Activated T-cell treated with anti-CD3 and anti-CD28 coated beads, Interleukin-2, amount 50 U/mL, for 48 hours (primary cell): ENCODE data around the gene ANKMY1.
"Not testable (repeated sequence)": the region's sequence is repeated elsewhere in the genome, so short reads cannot be mapped to it uniquely, and the experiment has no call there.

Experiments
- DNase-seq, 2 experiments: peaks; one replicate each; pipeline ENCODE4 v3.0.0-alpha.2; 2020

ANKMY1 gene

DNA sequence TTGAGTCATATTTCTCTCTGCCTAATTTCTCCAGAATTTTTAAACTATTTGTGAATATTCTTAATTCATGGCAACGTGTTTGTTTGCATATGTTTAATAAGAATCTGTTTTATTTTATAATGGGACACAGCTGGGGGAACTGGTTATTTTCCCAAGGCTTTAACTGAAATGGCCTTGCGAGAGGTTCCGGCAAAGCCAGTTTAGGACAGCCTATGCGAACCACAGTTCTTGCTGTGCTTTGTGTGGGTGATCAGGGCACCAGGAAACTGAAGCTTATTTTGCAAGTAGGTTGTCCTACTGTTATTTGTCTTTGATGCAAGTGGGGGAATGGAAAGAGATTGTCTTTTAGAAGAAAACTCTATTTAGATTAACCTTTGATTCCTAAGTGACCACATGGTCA is 6.5 kb downstream of the ANKMY1 start:
- no peak for DNase-seq

DNA sequence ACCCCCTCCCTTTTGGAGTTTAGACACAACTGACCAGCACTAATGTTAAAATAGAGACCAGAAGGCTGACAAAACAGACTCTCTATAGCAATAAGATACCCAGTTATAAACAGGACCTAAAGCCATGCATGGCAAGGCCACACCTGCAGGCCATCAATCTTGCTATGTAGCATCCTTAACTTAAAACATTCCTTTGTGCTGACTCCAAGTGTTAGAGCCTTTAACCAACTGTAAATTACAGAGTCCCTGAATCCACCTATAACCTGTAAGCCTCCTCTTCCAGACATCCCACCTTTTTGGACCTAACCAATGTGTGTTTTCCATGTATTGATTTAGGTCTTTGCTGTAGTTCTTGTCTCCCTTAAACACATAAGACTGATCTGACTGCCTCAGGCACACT is 17.9 kb downstream of the ANKMY1 start:
- no peak for DNase-seq

DNA sequence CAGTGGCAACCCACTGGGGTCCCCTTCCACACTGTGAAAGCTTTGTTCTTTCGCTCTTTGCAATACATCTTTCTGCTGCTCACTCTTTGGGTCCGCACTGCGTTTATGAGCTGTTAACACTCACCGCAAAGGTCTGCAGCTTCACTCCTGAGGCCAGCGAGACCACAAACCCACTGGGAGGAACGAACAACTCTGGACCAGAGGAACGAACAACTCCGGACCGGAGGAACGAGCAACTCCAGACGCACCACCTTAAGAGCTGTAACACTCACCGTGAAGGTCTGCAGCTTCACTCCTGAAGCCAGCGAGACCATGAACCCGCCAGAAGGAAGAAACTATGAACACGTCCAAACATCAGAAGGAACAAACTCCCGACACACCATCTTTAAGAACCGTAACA is 18.7 kb downstream of the ANKMY1 start:
- DNase-seq: not testable (repeated sequence)

DNA sequence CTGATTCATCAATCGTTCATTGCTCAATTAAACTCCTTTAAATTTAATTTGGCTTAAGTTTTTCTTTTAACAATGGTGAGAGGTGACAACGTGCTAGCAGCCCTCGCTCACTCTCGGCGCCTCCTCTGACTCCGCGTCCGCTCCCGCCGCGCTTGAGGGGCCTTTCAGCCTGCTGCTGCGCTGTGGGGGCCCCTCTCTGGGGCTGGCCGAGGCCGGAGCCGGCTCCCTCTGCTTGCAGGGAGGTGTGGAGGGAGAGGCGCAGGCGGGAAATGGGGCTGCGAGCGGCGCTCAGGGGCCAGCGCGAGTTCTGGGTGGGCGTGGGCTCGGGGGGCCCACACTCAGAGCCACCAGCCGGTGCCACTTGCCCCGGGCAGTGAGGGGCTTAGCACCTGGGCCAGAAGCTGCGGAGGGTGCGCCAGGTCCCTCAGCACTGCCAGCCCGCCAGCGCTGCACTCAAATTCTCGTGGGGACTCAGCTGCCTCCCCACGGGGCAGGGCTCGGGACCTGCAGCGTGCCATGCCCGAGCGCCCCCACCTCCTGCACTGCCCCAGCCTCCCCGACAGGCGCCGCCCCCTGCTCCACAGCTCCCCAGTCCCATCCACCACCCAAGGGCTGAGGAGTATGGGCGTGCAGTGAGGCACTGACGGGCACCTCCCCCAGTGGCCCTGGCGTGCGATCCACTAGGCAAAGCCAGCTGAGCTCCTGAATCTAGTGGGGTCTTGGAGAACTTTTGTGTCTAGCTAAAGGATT is 19.6 kb downstream of the ANKMY1 start:
- no peak for DNase-seq

DNA sequence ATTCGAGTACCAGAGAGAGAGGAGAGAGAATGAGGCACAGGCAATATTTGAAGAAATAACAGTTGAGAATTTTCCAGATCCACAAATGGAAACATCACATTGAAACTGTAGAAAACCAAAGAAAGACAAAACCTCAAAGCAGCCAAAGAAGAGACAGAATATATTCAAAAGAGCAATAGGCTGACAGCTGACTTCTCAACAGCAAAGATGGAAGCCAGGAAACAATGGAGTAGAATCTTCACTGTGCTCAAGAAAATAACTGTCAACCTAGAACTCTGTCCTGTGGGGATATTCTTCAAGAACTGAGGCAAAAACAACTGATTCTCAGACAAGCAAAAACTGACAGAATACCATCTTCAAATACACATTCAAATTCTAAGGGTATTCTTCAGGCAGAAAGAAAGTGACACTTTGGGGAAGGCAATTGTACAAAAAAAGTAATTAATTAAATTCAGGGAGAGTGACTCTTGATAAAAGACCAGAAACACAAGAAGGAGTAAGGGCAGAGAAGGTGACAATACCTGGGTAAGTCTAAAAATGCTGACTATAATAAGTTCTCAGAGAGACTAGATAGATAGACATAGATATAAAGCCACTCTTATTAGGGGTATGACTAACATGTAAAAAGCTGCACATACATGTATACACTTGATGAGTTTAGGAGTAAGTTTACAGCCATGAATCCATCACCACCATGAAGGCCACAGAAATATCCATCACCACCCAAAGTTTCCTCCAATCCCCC is 25.6 kb downstream of the ANKMY1 start:
- no peak for DNase-seq

DNA sequence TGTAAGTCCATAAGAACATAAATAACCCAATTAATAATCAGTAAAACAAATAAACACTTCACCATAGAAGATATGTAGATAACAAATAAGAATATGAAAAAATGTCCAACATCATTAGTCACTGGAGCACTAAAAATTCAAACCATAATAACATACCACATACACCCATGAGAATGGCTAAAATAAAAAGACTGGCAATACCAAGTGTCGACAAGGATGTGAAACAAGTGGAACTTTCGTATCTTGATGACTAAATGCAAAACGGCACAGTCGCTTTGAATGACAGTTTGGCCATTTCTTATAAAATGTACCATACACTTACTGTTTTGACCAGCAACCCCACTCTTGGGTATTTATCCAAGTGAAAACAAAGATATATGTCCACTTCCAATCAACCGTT is 26.8 kb downstream of the ANKMY1 start:
- no peak for DNase-seq

DNA sequence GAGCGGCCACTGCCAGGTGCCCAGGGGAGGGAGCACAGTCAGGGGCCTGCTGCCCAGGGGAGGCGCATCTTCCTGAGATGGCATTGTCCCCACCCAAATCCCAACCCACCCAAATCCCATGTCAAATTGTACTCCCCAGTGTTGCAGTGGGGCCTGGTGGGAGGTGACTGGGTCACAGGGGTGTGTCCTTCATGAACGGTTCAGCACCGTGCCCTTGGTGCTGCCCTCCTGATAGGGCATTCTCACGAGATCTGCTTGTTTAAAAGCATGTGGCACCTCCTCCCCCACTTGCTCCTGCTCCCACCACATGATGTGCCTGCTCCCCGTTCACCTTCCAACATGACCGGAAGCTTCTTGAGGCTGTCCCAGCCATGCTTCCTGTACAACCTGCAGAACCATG is 27.6 kb downstream of the ANKMY1 start:
- DNase-seq: peak; percentile 5 to 9

DNA sequence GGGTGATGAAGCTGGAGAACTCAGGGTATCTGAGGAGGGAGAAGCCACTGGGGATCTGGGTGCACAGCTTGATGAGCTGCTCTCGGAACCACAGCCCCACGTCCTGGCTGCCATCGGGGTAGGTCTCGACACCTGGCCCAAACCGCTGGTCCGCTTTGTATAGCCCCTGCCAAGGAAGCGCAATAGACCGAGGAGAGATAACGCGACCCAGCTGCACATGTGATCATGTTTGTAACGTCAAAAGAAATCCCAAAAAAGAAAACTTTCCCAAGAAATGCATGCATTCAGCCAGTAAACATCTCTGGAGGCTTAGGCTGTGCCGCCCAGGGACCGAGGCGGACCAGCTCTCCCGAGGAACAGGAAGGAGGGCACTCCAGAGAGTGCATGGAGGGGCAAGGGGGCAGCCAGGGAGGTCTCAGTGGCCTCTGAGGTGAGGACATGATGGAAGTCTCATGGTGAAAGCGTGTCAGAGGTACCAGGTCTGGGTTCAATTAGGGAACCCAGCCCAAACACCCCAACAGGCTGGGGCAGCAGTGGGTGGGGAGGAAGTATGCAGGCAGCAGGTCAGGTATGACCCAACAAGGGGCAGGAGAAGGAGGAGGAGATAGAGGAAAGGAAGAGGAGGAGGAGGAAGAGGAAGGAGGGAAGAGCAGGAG is 28.3 kb downstream of the ANKMY1 start:
- DNase-seq: peak; percentile 5 to 13

DNA sequence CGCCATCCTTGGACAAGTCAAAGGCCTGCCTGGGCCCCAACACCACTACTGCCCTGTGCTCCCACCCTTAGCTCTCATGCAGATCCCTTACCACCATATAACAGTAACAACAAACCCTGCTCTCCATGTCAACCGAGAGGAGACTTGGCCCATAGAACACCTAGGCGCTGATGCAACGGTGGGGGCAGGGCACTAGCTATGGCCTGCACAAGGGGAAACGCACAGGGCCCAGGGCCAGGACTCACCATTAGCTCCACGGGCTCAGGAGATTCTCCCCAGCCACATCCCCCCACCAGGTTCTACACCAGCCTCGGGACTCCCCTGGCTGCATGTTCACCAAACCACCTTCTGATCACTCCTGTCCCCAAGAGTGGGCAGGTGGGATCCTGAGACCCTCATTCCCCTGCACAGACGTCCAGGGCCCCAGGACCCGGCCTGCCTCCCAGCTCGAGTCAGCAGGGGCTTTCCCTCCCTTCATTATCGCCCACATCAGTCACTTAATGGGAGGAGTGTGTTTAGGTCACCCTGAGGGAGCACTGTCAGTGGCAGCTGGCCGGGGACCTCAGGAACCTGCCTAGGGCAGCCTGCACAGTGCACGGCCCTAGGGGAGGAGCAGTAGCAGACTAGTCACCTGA is 29.3 kb downstream of the ANKMY1 start:
- DNase-seq: peak in 1 of 2 experiments; percentile 11

DNA sequence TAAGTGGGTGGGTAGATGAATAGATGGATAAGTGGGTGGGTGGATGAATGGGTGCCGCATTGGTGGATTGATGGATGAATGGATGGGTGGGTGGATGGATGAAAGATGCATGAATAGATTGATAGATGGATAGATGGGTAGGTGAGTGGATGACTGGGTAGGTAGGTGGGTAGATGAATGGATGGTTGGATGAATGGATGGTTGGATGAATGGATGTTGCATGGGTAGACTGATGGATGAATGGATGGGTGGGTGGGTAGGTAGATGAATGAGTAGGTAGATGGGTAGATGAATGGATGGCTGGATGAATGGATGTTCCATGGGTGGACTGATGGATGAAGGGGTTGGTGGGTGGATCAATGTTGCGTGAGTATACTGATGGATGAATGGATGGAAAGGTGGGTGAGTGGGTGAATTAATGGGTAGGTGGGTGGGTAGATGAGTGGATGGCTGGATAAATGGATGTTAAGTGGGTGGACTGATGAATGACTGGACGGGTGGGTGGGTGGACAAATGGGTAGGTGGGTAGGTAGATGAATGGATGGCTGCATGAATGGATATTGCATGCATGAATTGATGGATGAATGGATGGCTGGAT is 30.5 kb downstream of the ANKMY1 start:
- DNase-seq: no peak

DNA sequence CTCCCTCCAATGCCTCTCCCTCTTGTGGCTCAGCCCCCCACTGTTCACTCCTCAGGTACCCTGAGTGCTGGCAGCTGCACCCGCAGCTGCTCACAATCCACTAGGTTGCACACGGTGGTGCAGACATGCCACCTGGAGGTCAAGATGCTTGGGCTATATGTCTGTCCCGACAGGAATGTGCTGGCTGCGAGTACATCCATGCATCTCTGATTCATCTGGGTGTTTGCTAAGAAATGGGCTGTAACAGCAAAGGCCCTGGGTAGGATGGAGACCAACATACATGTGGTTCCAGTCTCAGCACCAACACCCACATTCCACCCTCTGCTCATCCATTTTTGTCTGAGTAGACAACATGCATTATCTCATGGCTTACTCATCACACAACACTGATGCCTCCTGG is 31.3 kb downstream of the ANKMY1 start:
- DNase-seq: no peak

DNA sequence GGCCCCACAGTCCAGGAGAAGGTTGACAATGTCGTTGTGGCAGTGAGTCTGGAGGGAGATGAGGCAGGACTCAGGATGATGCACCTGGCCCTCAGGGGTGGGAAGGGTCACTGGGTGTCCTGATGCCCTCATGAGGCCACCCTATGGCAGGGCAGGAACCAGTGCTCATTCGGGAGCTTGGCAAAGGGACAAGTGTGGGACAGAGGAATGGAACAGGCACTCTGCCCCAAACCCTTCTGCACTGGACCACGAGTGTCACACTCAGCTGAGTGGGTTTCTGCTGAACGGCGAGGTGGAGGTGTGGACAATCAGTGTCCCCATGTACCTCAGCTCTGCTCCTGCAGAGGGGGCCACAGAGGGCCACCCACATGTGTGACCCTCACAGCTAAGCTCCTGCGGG is 32.0 kb downstream of the ANKMY1 start:
- peak in 1 of 2 experiments; percentile 0 for DNase-seq

DNA sequence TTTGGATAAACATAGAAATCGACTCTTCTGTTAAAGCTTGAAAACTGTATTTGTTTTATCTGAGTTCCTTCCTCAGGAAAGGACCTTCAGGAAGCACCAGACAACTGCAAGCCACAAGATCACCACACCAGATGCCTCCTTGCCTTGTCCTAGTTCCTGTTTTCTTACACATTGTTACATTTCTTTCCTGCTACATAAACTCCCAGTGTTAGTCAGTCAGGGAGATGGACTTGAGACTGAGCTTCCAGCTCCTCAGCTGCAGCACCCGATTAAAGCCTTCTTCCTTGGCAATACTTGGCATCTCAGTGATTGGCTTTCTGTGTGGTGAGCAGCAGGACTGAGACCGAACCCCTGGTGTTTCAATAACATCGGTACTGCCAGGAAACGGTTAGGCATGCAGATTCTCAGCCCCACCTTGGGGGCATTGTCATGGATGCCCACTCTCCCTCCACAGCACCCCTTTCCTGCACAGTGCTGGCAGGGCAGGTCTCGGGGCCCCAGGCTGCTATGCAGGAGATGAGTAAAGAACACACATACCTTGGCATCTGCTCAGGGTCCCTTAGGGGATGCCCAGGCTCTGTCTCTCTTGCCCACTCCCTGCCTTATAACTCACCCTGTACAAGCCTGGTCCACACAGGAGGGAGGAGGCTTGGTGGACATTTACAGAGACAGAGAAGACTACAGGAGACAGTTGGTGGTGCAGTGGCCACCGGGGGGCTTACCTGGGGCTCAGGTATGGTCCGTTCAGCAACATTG is 32.6 kb downstream of the ANKMY1 start:
- DNase-seq: peak; percentile 10 to 11

DNA sequence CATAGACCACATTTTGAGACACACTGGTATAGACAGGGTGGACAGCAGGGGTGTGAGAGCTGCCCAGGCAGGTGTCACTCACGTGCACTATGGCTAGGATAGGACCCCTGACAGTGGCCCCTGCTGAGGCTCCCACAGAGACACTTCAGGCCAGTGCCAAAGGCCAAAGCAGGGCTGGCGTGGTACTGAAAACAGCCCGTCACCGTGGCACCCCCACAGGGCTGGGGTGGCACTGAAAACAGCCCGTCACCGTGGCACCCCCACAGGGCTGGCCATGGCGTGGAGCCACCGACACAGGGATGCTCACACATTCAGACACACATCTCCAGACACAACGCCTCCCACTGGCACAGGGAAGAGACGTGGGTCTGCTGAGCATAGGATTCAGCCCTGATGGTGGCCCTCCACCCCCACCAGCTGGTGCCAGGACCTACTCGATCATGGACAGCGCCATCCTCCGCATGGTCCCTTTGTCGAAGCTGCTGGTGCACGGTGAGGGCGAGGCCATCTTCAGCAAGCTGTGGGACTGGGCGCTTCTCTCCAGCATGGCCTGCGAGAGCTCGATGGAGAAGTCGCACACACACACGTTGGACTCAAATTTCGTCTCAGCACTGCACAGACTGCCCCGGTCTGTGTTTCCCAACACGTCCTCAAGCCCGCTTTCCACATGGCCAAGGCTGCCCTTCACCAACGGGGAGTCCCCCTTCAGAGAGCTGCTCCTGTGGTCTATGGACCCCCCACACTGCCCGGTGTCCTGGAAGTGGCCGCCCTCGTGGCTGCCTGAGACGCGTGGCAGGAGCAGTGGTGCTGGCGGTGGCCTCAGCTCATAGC is 34.1 kb downstream of the ANKMY1 start:
- peak; percentile 7 to 11 for DNase-seq

DNA sequence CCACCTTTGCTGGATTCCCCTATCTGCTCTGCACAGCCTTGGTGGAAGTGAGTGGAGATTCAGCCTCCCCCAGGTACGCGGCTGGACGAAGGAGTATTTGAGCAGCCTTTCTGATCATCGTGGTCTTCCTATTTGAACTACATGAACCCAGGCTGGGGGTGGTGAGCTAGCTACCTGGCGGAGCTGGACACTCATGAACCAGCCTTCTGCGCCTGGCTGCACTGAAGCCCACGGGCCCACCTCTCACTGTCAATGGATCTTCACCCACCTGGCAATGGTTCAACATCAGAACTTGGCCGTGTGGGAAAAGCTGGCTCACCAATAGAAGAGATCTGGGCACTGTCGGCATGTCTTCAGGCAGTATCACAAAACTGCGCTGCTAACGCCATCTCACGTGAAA is 35.4 kb downstream of the ANKMY1 start:
- no peak for DNase-seq

DNA sequence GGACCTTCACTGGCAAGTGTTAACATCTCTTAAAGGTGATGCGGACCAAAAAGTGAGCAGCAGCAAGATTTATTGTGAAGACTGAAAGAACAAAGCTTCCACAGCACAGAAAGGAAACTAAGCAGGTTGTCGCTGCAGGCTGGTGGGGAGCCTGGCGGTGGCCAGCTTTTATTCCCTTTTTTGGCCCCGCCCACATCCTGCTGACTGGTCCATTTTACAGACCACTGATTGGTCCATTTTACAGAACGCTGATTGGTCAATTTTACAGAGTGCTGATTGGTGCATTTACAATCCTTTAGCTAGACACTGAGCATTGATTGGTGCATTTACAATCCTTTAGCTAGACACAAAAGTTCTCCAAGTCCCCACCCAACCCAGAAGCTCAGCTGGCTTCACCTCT is 35.9 kb downstream of the ANKMY1 start:
- DNase-seq: peak in 1 of 2 experiments; percentile 19

DNA sequence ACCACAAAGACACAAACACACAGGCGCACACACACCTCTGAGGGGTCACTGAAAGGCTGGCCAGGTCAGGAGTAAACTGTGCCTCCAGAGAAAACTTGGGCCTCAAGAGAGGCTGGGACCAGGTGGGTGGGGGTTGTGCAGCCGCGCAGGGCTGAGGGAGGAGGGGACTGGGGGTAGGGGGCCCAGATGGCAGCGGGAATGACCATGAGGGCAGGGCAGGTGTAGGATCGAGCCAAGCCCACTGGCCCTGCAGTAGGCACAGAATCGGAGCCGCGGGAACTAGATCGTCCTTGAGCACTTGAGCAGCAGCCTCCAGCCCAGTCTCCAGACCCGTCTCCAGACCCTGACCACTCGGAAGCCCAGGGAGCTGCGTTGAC is 36.8 kb downstream of the ANKMY1 start:
- peak in 1 of 2 experiments; percentile 16 for DNase-seq

DNA sequence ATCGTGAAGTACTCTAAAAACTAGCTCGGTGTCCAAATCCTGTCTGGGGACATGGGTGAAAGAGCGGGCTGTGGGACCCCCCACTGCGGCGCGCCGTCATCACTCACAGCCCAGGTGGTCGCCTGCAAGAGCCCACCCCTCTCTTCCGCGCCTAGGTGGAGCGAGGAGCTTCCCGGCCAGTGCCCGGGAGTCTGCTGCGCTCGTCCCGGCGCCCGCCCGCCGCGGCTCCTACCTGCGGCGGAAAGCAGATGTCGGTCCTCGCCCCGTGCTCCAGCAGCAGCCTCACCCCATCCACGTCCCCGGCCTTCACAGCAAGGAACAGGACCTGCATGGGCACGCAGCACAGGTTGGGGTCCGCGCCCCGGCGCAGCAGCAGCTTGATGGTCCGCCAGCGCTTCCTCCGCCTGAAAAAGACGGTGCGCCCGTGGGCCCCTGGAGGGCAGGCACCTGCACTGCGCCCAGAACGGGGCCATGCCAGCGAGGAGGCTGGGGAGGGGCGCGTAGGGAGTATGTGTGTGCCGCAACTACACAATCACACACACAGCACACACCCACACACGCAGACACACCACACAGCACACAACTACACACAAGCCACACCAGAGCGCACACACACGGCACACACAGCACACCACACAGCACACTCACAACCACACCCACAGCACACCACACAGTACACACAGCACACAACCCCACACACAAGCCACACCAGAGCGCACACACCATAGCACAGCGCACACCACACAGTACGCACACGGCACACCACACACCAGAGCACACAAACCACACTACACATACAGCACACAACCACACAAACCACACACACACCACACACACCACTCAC is 37.4 kb downstream of the ANKMY1 start:
- DNase-seq: peak in 1 of 2 experiments; percentile 18

DNA sequence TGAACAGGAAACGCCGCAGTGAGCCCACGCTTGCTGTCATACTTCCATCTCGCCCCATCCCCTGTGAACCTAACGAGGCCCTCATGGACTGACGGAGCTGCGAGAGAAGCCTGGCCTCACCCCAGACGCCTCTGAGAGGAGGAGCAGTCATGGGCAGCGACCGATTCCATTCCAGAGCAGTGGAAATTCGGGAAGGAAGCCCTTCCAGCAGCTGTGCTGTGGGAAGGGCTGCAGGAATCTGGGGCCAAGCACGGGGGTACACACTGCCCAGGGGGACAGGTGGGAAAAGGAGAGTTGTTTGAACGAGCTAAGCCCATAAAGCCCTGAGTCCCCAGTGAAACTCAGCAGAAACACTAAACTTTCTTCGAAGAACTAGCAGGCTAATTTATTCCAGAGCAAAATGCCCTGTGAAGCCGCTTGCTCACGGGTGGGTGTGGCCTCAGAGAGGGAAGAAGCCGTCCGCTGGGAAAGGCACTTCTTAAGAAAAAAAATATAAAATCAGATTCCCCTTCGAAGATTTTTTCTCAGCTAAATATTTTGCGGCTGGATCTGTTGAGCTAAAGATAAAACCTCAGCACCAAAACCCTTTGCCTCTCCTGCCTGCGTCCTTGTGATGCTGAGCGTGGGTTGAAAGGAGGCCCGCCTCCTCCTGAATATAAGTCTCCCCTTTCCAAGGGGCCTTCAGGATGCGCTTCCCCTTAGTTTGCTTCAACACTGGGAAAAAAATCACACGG is 38.2 kb downstream of the ANKMY1 start:
- no peak for DNase-seq

DNA sequence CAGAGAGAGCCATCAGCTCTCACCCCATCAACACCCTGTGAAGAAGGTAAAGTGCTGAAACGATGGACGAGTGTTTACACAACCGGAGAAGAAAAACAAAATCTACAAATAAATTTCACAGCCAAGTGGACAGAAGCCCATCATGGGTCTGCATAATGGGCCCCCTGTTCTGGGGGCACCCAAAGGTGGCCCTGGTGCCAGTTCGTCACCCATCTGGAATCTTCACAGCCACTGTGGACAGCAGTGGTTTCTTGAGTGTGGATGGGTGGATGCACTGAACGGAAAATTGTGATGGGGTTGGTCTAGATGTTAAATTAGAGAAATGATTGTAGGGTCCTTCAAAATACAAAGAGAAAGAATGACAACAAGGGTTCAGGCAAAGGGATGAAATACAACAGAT is 38.8 kb downstream of the ANKMY1 start:
- no peak for DNase-seq
